GM18907 (cell line): Measurements from ENCODE around the gene CCNJL.
"Not testable (repeated sequence)": the region's sequence is repeated elsewhere in the genome, so short reads cannot be mapped to it uniquely, and the experiment has no call there.

Experiments used
- ATAC-seq: cut with Tn5 transposase; IDR thresholded peaks from one replicate; pipeline ENCODE4 v1.9.1; 2021; ENCODE audit warnings: mild to moderate bottlenecking, moderate library complexity; ENCODE audit not compliant: unreplicated experiment

Gene CCNJL

DNA sequence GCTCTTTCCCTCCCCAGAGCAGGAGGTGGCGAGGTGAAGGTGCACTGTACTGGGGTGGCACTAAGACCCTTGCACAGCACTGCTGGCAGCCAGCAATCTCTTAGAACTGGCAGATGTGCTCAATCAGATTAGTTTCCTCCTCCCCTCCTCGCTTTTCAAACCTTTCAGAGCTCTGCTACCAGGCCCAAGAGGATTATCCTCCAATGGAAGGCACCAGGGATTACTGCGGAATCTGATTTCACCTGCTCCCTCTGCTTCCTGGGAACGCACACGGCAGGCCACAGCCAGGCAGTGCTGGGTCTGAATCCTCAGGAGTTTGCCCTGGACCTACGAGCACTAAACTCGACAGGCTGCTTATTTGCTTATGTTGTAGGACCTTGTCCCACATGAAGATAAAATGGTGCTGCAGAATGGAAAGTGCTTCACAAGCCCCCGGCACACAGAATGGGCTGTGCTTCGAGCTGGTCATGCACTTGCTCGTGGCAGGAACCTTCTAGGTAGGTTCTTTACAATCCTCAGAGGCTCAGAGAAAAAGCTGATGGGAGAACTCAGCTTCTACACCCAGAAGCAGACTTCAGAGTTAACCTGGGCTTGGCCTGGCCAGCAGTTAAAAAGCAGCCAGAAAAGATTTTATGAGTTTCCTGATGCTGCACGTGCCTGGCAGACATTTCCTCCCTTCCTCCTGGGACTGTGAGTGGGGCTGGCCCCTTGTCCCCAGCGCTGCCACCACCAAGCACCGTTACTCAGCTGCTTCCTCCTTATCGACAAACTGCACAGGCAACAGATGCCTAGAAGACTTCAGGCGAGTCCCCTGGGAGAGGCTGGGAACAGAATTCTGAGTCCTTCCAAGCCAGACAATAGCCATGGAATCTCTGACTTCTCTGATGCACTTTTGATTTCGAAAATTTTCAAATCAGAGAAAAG is 50.0 kb downstream of the CCNJL start:
- ATAC-seq, result no peak

DNA sequence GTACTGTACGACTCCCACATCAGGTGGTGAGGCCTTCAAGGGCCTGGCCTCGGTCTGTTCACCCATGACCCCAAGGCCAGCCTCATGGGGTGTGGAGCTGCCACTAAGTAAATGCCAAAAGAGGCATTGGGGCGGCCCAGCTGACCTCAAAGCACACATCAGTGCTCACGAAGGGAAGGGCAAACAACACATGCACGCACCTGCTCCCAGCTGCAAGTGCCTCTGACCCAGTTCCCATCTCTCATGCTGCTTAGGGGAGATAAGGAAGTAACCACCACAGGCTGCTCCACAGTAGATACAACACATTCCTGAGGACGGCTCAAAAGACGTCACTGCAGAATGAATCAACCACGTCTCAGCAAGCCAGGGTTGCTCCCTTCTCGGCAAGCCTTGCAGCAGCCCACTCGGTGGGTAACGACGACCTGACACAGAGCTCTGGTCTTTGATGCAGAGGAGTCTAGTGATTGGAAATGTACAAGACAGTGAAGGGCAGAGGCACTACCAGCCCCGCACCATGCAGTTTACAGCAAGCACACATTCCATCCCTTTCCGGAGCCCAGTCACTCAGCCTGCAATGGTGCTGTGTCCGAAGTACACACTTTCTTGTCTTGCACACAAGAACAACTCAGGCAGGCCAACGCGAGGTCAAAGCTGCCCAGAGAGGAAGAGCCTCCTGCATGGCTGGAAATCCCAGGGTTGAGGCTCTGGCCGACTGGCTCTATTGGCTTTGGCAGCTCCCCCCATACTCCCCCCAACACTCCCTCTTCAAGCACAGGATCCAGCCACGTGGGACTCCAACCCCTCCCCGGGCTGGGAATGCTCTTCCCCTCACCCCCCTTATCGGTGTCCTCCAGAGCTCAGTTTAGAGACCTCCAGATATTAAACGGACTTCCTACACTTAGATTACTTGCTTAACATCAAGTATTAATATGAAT is 51.2 kb downstream of the CCNJL start:
- ATAC-seq, result peak; percentile 75

DNA sequence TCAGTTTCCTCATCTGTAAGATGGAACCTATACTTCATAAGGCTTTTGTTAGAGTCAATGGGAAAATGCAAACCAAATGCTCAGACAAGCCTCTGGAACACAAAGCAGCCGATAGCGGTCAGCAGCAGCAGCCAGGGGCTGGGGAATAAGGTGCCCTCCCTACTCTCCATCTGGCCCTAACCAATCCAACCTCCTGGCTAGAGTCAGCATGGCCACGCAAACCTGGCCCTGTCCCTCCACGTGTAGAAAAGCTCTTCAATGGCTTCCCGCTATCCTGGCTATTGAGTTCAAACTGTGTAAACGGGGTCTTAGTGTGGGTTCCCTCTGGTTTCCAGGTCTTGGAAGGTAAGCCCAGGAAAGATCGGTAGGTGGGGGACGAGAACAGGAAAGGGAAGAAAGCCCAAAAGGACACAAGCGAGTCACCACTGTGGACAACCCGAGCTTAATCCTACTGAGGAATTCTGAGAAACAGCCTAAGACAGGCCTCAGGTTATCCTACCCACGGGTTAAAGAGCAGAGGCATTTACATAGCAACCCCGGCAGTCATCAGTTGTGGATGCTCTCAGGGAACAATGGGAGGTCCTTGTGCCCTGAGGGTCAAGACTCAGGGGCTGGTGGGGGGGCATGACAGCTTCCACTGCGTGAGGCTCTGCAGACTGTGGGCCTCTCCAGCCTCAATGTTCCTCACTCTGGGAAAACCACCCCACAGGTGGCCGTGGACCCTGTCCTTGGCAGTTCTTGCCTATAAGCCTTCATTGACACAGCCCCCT is 52.2 kb downstream of the CCNJL start:
- ATAC-seq, result no peak

DNA sequence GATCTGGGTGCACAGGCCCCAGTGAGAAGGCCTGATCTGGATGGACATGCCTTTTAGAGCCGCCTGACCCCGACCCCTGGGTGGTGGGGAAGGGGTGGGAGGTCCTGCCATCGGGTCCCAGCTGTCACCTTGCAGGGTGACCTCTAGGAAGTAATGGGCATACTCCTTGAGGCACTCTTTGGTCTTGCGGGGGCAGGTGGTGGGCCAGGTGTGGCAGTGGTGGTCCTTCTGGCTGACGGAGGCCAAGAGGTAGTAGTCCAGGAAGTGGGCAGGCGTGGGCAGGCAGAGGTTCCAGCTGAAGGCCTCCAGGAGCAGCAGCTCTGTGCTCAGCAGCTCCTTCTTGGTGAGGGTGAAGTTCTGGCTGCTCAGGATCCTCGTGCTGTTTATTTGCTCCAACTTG is 53.0 kb downstream of the CCNJL start:
- no peak for ATAC-seq

DNA sequence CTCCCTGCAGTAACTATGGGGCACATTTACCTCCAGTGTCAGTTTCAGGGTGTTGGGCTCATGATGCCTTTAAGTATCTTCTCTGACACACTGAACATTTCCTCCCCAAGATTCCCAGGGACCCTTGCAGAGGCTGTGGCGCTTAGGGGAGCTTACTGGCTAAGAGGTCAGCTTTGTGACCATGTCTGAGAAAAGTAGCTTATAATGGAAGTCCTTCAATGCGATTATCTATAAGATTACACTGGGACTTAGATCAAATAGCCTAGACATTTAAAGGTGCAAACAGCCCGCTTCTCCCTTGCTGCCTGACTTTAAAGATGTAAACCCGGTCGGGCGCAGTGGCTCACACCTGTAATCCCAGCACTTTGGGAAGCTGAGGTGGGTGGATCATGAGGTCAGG is 57.7 kb downstream of the CCNJL start:
- ATAC-seq, result no peak

DNA sequence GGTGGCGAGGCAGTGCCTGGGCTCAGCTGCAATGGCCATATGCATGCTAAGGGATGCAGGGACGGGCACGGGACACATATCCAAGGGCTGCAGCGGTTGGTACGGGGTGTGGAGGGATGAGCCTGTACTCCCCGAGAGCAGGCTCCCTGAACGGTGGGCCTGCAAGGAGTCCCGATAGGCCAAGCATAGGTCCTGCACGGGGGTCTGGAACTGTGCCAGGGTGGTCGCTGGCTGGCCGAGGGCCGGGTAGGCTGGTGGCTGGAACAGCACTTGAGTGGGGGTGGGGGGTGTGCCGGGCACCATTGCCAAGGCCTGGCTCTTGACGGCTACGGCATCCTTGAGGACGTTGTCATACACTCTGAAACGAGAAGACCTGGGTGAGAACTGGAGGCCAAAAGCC is 58.9 kb downstream of the CCNJL start:
- no peak for ATAC-seq

DNA sequence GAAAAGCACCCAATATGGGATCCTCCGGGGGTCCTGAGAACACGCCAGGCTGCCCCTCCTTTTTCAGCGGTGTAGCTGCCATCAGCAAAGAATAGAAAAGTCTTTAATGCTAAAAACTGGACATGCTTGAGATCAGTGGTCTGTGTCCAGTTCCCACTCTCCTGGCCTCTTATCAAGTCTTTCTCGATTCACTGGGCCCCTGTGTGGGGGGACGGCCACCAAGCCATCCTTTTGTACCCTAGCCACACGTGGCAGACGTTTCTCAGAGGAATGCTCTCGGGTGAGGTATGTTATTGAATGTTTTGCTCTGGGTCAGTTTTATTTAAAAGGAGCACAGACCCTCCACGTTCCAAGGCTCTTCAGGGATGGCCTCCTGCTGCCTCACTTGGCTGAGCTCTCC is 59.4 kb downstream of the CCNJL start:
- no peak for ATAC-seq

DNA sequence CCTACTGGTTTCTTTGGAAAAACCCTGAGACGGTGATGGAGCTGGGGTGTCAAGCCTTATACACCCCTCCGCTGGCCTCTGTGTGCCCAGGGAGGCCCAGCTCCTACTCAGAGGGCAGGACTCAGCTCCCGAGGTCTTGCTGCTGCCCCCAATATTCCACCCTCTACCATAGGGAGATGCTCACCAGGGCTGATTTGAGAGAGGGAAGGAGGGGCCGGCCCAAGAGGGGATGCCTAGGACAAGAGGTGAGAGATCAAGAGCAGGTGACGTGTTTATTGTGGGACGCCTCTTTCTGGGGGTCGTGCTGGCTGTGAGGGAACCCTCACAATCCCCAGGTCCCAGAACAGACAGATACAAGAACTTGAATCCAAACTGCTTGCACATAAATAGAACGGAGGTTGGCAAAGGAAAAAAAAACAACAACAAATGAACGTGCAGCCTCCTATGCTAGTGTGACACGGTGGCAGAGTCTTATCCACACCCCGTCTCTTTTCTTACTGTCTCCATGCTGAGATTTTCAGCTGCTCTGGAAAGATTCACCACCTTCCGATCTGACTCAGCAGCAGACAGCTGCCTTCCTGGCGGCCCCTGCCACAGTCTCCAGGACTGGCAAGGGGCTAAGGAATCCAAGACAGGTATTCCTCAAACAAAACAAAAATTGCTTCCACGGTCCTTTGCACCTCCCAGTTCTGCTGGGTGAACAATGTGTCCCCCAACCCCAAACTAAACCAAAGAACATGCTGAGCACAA is 60.8 kb downstream of the CCNJL start:
- no peak for ATAC-seq

DNA sequence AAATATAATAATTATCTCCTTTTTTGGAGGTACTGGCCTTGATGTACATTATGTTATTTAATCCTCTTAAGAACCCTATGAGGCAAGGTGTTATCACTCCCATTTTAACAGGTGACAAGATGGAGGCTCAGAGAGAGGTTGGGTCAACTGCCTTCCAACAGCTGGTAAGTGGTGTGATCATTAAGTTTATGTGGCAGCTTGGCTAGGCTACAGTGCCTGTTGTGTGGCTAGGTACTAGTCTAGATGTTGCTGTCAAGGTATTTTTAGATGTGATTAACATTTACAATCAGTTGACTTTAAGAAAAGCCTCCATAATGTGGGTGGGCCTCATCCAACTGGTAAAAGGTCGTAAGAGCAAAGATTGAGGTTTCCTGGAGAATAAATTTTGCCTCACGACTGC is 61.5 kb downstream of the CCNJL start:
- ATAC-seq, result no peak

DNA sequence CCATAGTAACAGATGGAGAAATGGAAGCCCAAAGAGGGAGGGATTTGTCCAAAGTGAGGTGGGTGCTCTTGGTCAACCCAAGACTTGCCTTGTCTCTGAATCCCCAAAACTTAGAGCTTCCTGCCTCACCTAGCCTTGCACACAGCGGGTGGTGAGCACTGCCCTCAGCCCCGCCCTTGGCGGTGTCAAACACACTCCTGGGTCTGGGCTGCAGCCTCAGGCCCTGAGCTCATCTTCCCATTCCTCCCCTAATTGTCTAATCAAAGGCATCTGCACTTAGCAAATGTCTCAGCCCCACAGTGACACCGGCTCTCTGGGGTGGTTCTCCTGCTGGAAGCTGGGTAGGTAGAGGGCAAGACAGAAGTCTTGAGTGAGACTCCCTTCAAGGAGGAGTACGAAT is 62.1 kb downstream of the CCNJL start:
- ATAC-seq, result no peak

DNA sequence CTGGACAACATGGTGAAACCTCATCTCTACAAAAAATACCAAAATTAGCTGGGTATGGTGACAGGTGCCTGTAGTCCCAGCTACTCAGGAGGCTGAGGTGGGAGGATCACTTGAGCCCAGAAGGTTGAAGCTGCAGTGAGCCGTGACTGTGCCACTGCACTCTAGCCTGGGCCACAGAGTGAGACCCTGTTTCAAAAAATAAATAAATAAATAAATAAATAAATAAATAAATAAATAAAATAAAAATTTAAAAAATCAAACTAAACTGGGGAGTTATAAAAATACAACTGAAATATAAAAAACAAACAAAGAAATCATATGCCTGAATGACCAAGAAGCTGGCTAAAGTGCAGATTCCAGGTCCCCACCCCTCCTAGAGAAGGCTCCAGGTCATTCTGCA is 62.8 kb downstream of the CCNJL start:
- not testable (repeated sequence) for ATAC-seq

DNA sequence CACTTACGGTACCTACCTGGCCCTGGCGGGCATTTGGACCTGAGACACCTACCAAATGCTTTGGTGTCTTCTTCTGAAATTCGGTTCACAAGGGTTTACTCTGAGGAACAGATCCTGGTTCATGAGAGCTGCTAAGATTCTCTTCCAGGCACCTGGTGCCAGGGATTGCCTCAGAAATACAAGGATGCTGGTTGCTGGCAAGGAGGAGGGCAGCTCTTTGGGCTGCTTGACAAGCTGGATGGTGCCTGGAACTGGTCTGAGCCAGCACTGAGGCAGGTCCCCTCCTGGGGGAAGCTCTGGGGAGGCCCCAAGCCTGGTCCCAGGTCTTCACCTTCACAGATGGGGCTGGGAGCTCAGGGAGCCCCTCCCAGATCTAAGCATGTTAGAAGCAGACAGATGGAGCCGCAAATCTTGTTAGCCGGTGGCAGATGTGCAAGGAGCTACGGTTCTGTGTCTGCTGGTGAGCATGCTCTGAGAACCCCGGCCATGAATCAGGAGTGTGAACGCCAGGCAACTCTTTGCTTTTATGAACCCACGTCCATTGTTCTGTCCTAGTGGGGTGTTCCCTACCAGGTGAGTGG is 66.8 kb downstream of the CCNJL start:
- no peak for ATAC-seq

DNA sequence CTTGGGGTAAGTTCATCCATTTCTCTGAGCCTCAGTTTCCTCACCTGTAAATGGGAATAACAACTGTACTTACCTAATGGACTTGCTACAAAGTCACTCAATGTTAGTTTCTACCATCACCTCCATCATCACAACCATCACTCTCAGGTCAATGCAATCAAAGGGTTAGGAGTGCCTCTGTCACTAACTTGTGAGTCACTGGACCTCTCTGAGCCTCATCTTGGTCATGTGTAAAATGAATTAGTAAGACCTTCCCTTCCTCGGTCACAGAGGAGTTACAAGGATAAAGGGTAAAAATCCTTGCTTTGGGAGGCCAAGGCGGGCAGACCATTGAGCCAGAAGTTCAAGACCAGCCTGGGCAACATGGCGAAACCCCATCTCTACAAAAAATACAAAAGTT is 70.2 kb downstream of the CCNJL start:
- ATAC-seq, result no peak

DNA sequence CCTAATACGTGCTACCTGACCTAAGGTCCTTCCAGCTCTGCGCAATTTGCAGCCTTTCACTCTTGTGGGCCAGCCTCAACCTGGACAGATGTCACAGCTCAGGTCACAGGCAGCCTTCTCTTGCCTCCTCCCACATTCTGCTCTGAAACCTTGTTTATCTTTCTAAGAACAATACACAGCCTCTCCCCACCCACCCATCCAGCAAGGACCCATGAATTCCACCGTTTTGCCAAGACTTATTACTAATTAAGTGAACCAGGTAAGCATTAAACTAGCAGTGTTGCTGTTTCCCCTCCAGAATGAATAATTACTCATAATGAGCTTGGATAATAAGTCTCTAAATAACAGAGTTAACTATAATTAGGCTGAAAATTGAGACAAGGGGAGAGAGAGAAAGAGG is 72.0 kb downstream of the CCNJL start:
- ATAC-seq, result no peak

DNA sequence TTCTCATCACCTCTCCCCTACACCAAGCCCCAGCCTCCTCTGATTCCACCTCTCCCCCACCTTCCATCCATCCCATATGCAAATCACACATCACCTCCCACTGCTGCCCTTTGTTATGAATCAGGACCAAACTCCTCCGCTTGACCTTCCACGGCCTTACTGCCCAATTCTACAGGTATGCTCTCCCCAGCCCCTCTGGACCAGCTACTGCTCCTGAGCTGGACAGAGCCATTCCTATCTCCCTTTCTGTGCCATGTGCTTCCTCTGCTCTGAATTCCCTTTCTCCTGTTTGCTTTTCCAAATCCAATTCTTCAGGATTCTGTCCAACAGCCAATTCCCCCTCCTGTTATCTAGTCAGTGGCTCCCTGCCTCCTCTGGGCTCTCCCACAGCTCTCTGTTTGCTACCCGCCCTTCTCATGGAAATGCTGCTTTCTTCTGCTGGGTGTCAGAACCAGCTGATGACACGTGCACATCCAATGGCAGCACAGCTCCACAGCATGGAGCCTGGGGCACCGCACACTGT is 74.7 kb downstream of the CCNJL start:
- no peak for ATAC-seq

DNA sequence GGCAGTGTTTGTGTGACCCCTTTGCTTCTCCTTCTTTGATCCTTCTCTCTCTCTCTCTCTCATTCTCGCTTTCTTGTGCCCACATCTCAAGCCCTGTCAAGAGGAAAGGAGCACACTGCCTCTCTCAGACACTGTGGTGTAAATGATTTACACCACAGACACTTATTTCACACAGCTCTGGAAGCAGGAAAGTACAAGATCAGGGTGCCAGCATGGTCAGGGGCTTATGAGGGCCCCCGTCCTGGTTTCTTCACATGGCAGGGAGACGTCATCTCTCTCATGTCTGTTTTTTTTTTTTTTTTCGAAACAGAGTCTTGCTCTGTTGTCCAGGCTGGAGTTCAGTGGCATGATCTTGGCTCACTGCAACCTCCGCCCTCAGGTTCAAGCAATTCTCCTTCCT is 76.6 kb downstream of the CCNJL start:
- no peak for ATAC-seq

DNA sequence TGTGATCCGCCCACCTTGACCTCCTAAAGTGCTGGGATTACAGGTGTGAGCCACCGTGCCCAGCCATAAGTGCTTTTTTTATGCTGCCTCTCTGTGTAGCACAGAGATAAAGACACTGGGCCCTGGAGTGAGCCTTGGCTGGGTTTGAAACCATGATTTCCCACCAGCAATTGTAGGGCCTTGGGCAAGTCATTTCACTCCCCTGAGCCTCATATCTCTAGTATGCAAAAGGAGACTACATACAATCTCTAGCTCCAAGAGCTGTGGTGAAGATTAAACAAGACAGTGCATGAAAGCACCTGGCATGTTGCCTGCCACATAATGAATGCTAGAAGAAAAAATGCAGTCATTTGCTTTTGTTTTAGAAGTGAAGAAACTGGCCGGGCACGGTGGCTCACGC is 79.1 kb downstream of the CCNJL start:
- ATAC-seq, result no peak

DNA sequence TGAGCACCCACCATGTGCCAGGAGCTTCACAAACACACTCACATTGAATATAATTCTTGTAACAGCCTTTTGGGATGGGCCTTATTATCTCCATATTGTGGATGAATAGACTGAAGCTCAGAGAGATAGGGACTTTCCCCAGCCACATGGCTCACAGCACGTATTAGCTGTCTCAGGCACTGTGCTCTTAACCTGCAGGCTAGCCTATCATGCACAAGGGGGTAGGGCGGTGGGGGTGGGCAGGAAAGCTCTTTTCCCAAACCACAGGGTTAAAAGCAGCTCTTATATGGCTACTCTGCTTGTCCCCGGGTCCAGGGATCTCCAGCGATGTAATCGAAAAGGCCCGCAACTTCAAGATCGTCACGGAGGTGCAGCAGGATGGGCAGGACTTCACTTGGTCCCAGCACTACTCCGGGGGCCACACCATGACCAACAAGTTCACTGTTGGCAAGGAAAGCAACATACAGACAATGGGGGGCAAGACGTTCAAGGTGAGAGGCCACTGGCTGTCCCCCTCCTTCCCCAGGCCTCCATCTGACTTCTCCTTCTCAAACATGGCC is 80.5 kb downstream of the CCNJL start:
- peak; percentile 55 for ATAC-seq

DNA sequence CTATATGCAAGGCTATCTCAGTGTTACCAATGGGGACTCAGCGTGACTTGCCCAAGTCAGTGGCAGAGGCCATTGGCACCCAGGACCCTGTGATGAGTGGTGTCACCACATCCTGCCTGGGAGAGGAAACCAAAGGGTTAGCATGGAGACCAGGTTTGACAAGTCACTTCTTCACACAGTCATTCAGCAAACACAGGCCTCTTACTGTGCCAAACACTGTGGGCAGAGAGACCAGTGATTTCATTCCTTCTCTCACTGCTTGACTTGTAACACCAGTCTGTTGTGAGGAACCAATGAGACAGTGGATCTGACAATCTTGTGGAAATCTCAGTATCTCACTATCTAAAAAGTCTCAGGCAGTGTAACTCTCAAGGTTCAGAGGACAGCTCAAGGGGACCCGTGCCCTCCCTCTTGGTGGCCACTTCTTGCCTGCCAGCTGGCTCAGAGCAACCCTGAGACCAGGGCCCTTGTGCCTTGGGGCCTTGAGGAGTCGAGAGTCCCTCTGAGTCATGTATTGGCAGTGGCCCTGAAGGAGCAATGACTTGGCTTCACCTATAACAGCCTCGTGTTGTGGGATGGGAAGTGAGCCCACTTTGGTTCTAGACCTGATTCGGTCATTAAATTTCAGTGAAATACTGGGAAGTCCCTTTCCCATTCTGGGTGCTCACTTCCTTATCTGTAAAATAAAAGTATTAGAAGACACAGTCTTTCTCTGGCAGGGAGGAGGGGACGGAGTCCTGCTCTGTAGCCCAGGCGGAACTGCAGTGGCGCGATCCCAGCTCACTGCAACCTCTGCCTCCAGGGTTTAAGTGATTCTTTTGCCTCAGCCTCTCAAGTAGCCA is 81.5 kb downstream of the CCNJL start:
- ATAC-seq, result peak; percentile 66
